WTC11 (cell line): ENCODE results near the gene C1QL1.

Experiments
- CBFB ChIP-seq: sonication (generic); formaldehyde crosslinking; IDR thresholded peaks from 2 replicates; pipeline ENCODE4 v1.8.1; 2022; ENCODE audit warnings: mild to moderate bottlenecking, low read depth, missing genetic modification reagents
- FOXJ3 ChIP-seq: sonication (generic); formaldehyde crosslinking; IDR thresholded peaks from 2 replicates; pipeline ENCODE4 v1.9.0; 2021; ENCODE audit warnings: missing genetic modification reagents, mild to moderate bottlenecking, borderline replicate concordance
- JUN ChIP-seq: sonication (generic); formaldehyde crosslinking; IDR thresholded peaks from 2 replicates; pipeline ENCODE4 v1.8.0; 2023; ENCODE audit warnings: mild to moderate bottlenecking, missing genetic modification reagents
- TEAD1 ChIP-seq: sonication (generic); formaldehyde crosslinking; IDR thresholded peaks from 2 replicates; pipeline ENCODE4 v1.8.0; 2022; ENCODE audit warnings: mild to moderate bottlenecking, missing genetic modification reagents
- TP53 ChIP-seq: sonication (generic); formaldehyde crosslinking; IDR thresholded peaks from 2 replicates; pipeline ENCODE4 v1.8.1; 2023; ENCODE audit warnings: mild to moderate bottlenecking, missing genetic modification reagents
- ZNF263 ChIP-seq: sonication (generic); formaldehyde crosslinking; IDR thresholded peaks from 2 replicates; pipeline ENCODE4 v1.8.1; 2022; ENCODE audit warnings: low read depth, mild to moderate bottlenecking, moderate library complexity, missing genetic modification reagents
- ZNF423 ChIP-seq: fragments of 250-450 bp; sonication (Bioruptor Pico); IDR thresholded peaks from 2 replicates; pipeline ENCODE4 v2.1.2; 2022; ENCODE audit warnings: mild to moderate bottlenecking, moderate library complexity
- TF ChIP-seq, protein P1 (sequence below): fragments of 200-600 bp; IDR thresholded peaks from 2 replicates; pipeline ENCODE4 v1.8.0; 2022; ENCODE audit warnings: antibody characterized with exemption
- TF ChIP-seq, protein P2 (sequence below): fragments of 250-450 bp; sonication (Bioruptor Pico); IDR thresholded peaks from 2 replicates; pipeline ENCODE4 v1.9.0; 2021; ENCODE audit warnings: mild to moderate bottlenecking
- TF ChIP-seq, protein P3 (sequence below): sonication (generic); formaldehyde crosslinking; IDR thresholded peaks from 2 replicates; pipeline ENCODE4 v1.8.0; 2022; ENCODE audit warnings: mild to moderate bottlenecking, missing genetic modification reagents
- TF ChIP-seq, protein P4 (sequence below): sonication (generic); formaldehyde crosslinking; IDR thresholded peaks from 2 replicates; pipeline ENCODE4 v1.8.1; 2023; ENCODE audit warnings: mild to moderate bottlenecking, missing genetic modification reagents, moderate library complexity
- TF ChIP-seq, protein P5 (sequence below): sonication (generic); formaldehyde crosslinking; IDR thresholded peaks from 2 replicates; pipeline ENCODE4 v1.8.1; 2023; ENCODE audit warnings: mild to moderate bottlenecking, moderate library complexity, missing genetic modification reagents
- TF ChIP-seq, protein P6 (sequence below): sonication (generic); formaldehyde crosslinking; IDR thresholded peaks from 2 replicates; pipeline ENCODE4 v1.8.1; 2022; ENCODE audit warnings: mild to moderate bottlenecking, moderate library complexity, missing genetic modification reagents
- TF ChIP-seq, protein P7 (sequence below): sonication (generic); formaldehyde crosslinking; IDR thresholded peaks from 2 replicates; pipeline ENCODE4 v1.8.0; 2022; ENCODE audit warnings: mild to moderate bottlenecking, missing genetic modification reagents

DNA sequence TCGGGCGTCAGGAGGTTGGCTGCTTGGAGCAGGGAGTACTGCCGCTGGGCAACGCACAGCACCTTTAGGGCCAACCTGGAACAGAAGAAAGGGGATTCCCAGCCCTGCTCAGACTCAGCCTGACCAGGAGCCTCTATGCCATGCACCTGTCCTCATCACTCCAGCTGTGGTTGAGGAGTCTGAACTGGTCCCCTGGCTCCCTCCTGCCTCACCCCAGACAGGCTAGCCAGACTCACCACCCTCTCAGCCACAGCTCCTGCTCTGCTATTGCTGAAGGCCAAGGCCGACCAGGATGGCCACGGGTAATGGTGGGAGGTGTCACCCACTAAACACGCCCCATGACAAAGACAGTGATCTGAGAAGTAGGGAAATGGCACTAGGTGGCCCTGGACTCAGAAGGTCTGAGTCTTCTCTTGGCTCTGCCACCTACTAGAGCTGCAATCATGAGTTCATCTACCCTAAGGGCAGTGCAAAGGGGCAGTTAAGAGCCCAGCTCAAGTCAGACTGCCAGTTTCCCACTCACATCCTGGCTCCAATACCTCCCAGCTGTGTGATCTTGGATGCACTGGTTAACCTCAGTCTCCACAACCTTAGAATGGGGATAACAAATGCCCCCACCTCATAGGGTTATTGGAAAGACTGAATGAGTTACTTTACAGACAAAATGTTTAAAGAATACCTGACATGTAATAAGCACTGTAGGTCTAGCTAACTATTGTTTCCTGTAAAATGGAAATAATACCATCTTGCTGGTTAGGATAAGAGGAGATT lies 39.0 kb downstream of the C1QL1 start:
- TF ChIP-seq, protein P1, sequence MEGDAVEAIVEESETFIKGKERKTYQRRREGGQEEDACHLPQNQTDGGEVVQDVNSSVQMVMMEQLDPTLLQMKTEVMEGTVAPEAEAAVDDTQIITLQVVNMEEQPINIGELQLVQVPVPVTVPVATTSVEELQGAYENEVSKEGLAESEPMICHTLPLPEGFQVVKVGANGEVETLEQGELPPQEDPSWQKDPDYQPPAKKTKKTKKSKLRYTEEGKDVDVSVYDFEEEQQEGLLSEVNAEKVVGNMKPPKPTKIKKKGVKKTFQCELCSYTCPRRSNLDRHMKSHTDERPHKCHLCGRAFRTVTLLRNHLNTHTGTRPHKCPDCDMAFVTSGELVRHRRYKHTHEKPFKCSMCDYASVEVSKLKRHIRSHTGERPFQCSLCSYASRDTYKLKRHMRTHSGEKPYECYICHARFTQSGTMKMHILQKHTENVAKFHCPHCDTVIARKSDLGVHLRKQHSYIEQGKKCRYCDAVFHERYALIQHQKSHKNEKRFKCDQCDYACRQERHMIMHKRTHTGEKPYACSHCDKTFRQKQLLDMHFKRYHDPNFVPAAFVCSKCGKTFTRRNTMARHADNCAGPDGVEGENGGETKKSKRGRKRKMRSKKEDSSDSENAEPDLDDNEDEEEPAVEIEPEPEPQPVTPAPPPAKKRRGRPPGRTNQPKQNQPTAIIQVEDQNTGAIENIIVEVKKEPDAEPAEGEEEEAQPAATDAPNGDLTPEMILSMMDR, result no peak
- TF ChIP-seq TEAD1, result no peak
- TF ChIP-seq, protein P2, sequence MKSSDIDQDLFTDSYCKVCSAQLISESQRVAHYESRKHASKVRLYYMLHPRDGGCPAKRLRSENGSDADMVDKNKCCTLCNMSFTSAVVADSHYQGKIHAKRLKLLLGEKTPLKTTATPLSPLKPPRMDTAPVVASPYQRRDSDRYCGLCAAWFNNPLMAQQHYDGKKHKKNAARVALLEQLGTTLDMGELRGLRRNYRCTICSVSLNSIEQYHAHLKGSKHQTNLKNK, result no peak
- no peak for TF ChIP-seq FOXJ3 (CRISPR knock-in tag)
- TF ChIP-seq ZNF423 (CRISPR knock-in tag), result no peak
- TF ChIP-seq, protein P3, sequence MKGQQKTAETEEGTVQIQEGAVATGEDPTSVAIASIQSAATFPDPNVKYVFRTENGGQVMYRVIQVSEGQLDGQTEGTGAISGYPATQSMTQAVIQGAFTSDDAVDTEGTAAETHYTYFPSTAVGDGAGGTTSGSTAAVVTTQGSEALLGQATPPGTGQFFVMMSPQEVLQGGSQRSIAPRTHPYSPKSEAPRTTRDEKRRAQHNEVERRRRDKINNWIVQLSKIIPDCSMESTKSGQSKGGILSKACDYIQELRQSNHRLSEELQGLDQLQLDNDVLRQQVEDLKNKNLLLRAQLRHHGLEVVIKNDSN, result no peak
- TF ChIP-seq, protein P4, sequence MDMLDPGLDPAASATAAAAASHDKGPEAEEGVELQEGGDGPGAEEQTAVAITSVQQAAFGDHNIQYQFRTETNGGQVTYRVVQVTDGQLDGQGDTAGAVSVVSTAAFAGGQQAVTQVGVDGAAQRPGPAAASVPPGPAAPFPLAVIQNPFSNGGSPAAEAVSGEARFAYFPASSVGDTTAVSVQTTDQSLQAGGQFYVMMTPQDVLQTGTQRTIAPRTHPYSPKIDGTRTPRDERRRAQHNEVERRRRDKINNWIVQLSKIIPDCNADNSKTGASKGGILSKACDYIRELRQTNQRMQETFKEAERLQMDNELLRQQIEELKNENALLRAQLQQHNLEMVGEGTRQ, result no peak
- TF ChIP-seq ZNF263 (CRISPR knock-in tag), result no peak
- TF ChIP-seq JUN (CRISPR knock-in tag), result no peak
- no peak for TF ChIP-seq TP53 (CRISPR knock-in tag)
- TF ChIP-seq, protein P5, sequence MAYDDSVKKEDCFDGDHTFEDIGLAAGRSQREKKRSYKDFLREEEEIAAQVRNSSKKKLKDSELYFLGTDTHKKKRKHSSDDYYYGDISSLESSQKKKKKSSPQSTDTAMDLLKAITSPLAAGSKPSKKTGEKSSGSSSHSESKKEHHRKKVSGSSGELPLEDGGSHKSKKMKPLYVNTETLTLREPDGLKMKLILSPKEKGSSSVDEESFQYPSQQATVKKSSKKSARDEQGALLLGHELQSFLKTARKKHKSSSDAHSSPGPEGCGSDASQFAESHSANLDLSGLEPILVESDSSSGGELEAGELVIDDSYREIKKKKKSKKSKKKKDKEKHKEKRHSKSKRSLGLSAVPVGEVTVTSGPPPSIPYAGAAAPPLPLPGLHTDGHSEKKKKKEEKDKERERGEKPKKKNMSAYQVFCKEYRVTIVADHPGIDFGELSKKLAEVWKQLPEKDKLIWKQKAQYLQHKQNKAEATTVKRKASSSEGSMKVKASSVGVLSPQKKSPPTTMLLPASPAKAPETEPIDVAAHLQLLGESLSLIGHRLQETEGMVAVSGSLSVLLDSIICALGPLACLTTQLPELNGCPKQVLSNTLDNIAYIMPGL, result no peak
- TF ChIP-seq CBFB (CRISPR knock-in tag), result no peak
- TF ChIP-seq, protein P6, sequence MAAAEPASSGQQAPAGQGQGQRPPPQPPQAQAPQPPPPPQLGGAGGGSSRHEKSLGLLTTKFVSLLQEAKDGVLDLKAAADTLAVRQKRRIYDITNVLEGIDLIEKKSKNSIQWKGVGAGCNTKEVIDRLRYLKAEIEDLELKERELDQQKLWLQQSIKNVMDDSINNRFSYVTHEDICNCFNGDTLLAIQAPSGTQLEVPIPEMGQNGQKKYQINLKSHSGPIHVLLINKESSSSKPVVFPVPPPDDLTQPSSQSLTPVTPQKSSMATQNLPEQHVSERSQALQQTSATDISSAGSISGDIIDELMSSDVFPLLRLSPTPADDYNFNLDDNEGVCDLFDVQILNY (CRISPR knock-in tag), result no peak
- TF ChIP-seq, protein P7, sequence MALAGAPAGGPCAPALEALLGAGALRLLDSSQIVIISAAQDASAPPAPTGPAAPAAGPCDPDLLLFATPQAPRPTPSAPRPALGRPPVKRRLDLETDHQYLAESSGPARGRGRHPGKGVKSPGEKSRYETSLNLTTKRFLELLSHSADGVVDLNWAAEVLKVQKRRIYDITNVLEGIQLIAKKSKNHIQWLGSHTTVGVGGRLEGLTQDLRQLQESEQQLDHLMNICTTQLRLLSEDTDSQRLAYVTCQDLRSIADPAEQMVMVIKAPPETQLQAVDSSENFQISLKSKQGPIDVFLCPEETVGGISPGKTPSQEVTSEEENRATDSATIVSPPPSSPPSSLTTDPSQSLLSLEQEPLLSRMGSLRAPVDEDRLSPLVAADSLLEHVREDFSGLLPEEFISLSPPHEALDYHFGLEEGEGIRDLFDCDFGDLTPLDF (CRISPR knock-in tag), result no peak
